ENCODE measurements around the gene OCA2.

- TF ChIP-seq CTCF (IDR thresholded peaks at IDR 0.05) (no peak), POLR2A (IDR thresholded peaks at IDR 0.05) (no peak), POLR2AphosphoS5 (IDR thresholded peaks at IDR 0.05) (no peak), EP300 (IDR thresholded peaks at IDR 0.05) (no peak)
These were observed 76.2 kb downstream of the OCA2 start for GRCh38 chr15:28022961-28023360.
